ENCODE data around the gene DDX49.

DDX49 gene

GRCh38 chr19:18975869-18976268, 56.4 kb downstream of the DDX49 start:
- no peak for DNase-seq (ENCODE audit: low spot score)

All from activated CD4-positive, alpha-beta T cell treated with anti-CD3 and anti-CD28 coated beads, Interleukin-2, Interleukin-4, amounts not matched to agents 100 ng/mL and 50 ng/mL, durations not matched to agents 16 hours and 8 hours (primary cell).